Loucy (cell line): Measurements from ENCODE around the gene NPPC.
"Not testable (repeated sequence)": the region's sequence is repeated elsewhere in the genome, so short reads cannot be mapped to it uniquely, and the experiment has no call there.

ENCODE experiments used
- CTCF ChIP-seq: fragments of 200-600 bp; sonication (generic); conservative IDR thresholded peaks from 2 replicates; pipeline ENCODE4 v1.5.1; 2014; ENCODE audit warnings: mild to moderate bottlenecking, antibody characterized with exemption, low read length
- EZH2phosphoT487 ChIP-seq: fragments of 200-600 bp; IDR thresholded peaks from 2 replicates; pipeline ENCODE4 v1.6.1; 2018; ENCODE audit warnings: antibody characterized with exemption, mild to moderate bottlenecking, moderate library complexity, borderline replicate concordance

- TF ChIP-seq CTCF, EZH2phosphoT487: not testable (repeated sequence)
These were observed 16.0 kb downstream of the NPPC start for GRCh38 chr2:231910161-231910560.
